HEK293T (cell line): ENCODE results near the gene ERC2.

ENCODE experiments used
- BHLHE40 ChIP-seq: fragments of 450-650 bp; IDR thresholded peaks from 2 replicates; pipeline ENCODE4 v1.6.1; 2016; ENCODE audit warnings: mild to moderate bottlenecking, moderate library complexity, borderline replicate concordance
- FOXA1 ChIP-seq: fragments of 450-650 bp; IDR thresholded peaks from 2 replicates; pipeline ENCODE4 v1.6.1; 2016; ENCODE audit warnings: mild to moderate bottlenecking
- FOXK2 ChIP-seq: fragments of 450-650 bp; IDR thresholded peaks from 2 replicates; pipeline ENCODE4 v1.6.1; 2016; ENCODE audit warnings: mild to moderate bottlenecking
- HDGF ChIP-seq: fragments of 450-650 bp; IDR thresholded peaks from 2 replicates; pipeline ENCODE4 v1.6.1; 2017; ENCODE audit warnings: antibody characterized with exemption, borderline replicate concordance
- LEF1 ChIP-seq: fragments of 450-650 bp; IDR thresholded peaks from 2 replicates; pipeline ENCODE4 v1.6.1; 2017; ENCODE audit warnings: mild to moderate bottlenecking, borderline replicate concordance
- NFRKB ChIP-seq: fragments of 450-650 bp; IDR thresholded peaks from 2 replicates; pipeline ENCODE4 v1.6.1; 2016; ENCODE audit warnings: mild to moderate bottlenecking, moderate library complexity
- PKNOX1 ChIP-seq: fragments of 450-650 bp; IDR thresholded peaks from 2 replicates; pipeline ENCODE4 v1.6.1; 2016
- SP1 ChIP-seq: fragments of 450-650 bp; IDR thresholded peaks from 2 replicates; pipeline ENCODE4 v1.6.1; 2017
- SUZ12 ChIP-seq: fragments of 450-650 bp; IDR thresholded peaks from 2 replicates; pipeline ENCODE4 v1.6.1; 2016; ENCODE audit warnings: mild to moderate bottlenecking
- TARDBP ChIP-seq: fragments of 450-650 bp; IDR thresholded peaks from 2 replicates; pipeline ENCODE4 v1.6.1; 2016
- ZNF384 ChIP-seq: fragments of 450-650 bp; IDR thresholded peaks from 2 replicates; pipeline ENCODE4 v1.6.1; 2016

GRCh38 chr3:55935241-55935640 lies 533.0 kb downstream of the ERC2 start:
- TF ChIP-seq SUZ12 (no peak), FOXK2 (no peak), BHLHE40 (no peak), ZNF384 (no peak), NFRKB (no peak), LEF1 (no peak), FOXA1 (no peak), PKNOX1 (peak; percentile 67), HDGF (no peak), TARDBP (no peak), SP1 (no peak)
